ENCODE results near the gene CLEC3A. TPM values are rescaled to one million over a fixed set of nuclear protein-coding genes. Genes with fewer than 3 reads are reported as not detected.
A peak's percentile ranks its signal among the peaks of the same experiment; 100 is the strongest.
"Not testable (repeated sequence)": the region's sequence is repeated elsewhere in the genome, so short reads cannot be mapped to it uniquely, and the experiment has no call there.

The CLEC3A gene
- total RNA-seq, 1 donor from 2014 or later: not detected

- DNase-seq: no peak
Observed at GRCh38 chr16:78034530-78034929, 12.2 kb downstream of the CLEC3A start.

- DNase-seq: no peak
Observed at GRCh38 chr16:78035012-78035411, 12.7 kb downstream of the CLEC3A start.

GRCh38 chr16:78040396-78040795 is 18.0 kb downstream of the CLEC3A start:
- no peak for DNase-seq

GRCh38 chr16:78045865-78046581 is 23.7 kb downstream of the CLEC3A start:
- peak; percentile 11 for DNase-seq

- no peak for DNase-seq
Observed at GRCh38 chr16:78048319-78048718, 26.0 kb downstream of the CLEC3A start.

GRCh38 chr16:78050734-78051400 is 28.5 kb downstream of the CLEC3A start:
- no peak for DNase-seq

- no peak for DNase-seq
Observed at GRCh38 chr16:78057803-78058564, 35.6 kb downstream of the CLEC3A start.

GRCh38 chr16:78059806-78060205 is 37.5 kb downstream of the CLEC3A start:
- DNase-seq: not testable (repeated sequence)

GRCh38 chr16:78060295-78060694 is 37.9 kb downstream of the CLEC3A start:
- no peak for DNase-seq

GRCh38 chr16:78060809-78061208 is 38.5 kb downstream of the CLEC3A start:
- no peak for DNase-seq

- DNase-seq: no peak
Observed at GRCh38 chr16:78065319-78065718, 43.0 kb downstream of the CLEC3A start.

GRCh38 chr16:78069913-78070312 is 47.6 kb downstream of the CLEC3A start:
- DNase-seq: no peak

- no peak for DNase-seq
Observed at GRCh38 chr16:78072275-78072674, 49.9 kb downstream of the CLEC3A start.

GRCh38 chr16:78075800-78076199 is 53.5 kb downstream of the CLEC3A start:
- no peak for DNase-seq

GRCh38 chr16:78081341-78081740 is 59.0 kb downstream of the CLEC3A start:
- no peak for DNase-seq

Other genes with a start within 250 kb of the CLEC3A start
- 13.4 TPM for gene VAT1L, start 234.0 kb upstream of the CLEC3A start, total RNA-seq
- gene WWOX, start 77.1 kb downstream of the CLEC3A start, total RNA-seq: 20.9 TPM

All from occipital lobe (tissue), 2 donors.